GM18499 (cell line): ENCODE data around the gene ITGA8.

Experiments
- ATAC-seq: cut with Tn5 transposase; IDR thresholded peaks from one replicate; pipeline ENCODE4 v1.9.1; 2021; ENCODE audit warnings: moderate number of reproducible peaks; ENCODE audit not compliant: insufficient read depth, unreplicated experiment

The ITGA8 gene

GRCh38 chr10:15474671-15475070, 245.1 kb downstream of the ITGA8 start:
- no peak for ATAC-seq

- no peak for ATAC-seq
Observed at GRCh38 chr10:15473396-15473767, 246.3 kb downstream of the ITGA8 start.

- ATAC-seq, result no peak
Observed at GRCh38 chr10:15472431-15473395, 247.0 kb downstream of the ITGA8 start.

DNA sequence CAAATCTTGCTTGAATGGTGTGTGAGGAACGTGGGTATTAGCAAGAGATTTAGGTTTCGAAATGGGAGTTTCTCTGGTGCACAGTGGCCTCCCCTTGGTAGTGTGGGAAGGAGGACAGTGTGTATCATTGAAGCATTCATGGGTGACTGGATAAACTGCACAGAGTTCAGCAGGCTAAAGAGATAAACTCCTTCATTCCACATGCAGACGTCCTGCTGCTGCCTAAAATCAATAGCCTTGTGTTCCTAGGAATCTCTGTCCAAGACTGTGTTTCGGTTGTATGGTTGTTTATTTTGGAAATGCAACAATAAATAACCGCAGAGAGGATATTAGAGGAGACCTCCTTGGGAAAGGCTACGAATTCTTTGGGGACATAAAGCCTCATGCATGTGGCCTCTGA, 247.7 kb downstream of the ITGA8 start:
- no peak for ATAC-seq

- ATAC-seq, result no peak
Observed at GRCh38 chr10:15469111-15469510, 250.6 kb downstream of the ITGA8 start.

DNA sequence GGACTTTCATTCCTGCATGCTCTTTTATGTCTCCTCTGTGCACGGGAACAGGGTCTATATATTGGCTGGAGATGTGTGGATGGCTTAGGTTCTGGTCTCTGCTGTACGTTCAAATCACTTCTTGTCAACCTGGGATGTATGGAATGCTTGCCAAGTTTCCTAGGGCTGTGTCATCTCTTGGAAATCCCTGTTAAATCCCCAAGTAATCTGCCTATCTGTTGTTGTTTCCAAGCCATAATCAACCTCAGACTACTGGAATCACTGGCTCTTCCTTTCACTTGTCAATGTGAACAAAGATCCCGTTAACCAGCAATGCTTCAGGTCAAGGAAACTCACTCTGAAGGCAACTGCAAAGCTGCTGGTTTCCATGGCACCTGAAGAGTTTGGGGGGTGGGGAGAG, 255.3 kb downstream of the ITGA8 start:
- no peak for ATAC-seq
